Kidney epithelial cell (primary cell): ENCODE data around the gene SV2B. TPM values are rescaled to one million over a fixed set of nuclear protein-coding genes. Genes with fewer than 3 reads are reported as not detected.
"Not testable (repeated sequence)": the region's sequence is repeated elsewhere in the genome, so short reads cannot be mapped to it uniquely, and the experiment has no call there.

Source experiments
- DNase-seq: peaks from one replicate; pipeline ENCODE4 v3.0.0-alpha.2; 2010; ENCODE audit warnings: low read depth
- H3K27me3 ChIP-seq: 2 replicates; pipeline ENCODE4 v1.6.0; 2011; ENCODE audit warnings: low read length; ENCODE audit not compliant: control insufficient read depth, insufficient read depth
- H3K36me3 ChIP-seq: 2 replicates; pipeline ENCODE4 v1.5.1; 2011; ENCODE audit warnings: low read length; ENCODE audit not compliant: control insufficient read depth, insufficient read depth
- H3K4me3 ChIP-seq: 2 replicates; pipeline ENCODE4 v1.5.1; 2011; ENCODE audit warnings: low read depth, mild to moderate bottlenecking, control low read depth, low read length
- CTCF ChIP-seq: IDR thresholded peaks from 2 replicates; pipeline ENCODE4 v1.5.1; 2011; ENCODE audit warnings: mild to moderate bottlenecking, moderate library complexity, low read length, control low read depth, inconsistent platforms; ENCODE audit not compliant: insufficient read depth, poor library complexity, severe bottlenecking
- total RNA-seq: library from RNA; depleted of rRNA; stranded (reverse); fragments of >200 nt; gene quantifications from 2 replicates; pipeline ENCODE4 v1.2.3, GENCODE V29; 2015

Gene SV2B
- total RNA-seq, 1 donor from 2014 or later: 1.8 TPM

GRCh38 chr15:91335702-91336101 lies 235.6 kb downstream of the SV2B start:
- no peak for DNase-seq
- H3K27me3 ChIP-seq: no peaks in the 10 kb centered on the region
- H3K4me3 ChIP-seq: no peak overlapping the region
- no peaks in the 10 kb centered on the region for H3K36me3 ChIP-seq
- TF ChIP-seq CTCF: no peak

DNA sequence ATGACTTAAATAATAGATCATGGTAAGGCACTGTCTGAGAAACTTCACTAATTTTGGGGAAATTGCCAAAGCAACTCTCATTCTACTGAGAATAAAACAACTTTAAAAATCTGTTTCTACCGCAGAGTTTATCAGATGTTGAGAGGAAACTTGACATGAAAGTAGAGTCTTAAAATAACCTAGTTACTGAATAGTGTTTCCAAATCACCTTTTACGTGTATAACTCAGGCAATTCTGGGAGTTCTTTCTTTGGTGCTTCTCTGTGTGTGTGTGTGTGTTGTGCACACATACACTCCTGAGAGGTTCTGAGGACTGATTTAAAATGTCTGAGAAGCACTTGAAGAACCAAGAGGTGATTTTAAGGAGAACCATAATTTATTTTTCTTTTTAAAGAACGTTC lies 236.6 kb downstream of the SV2B start:
- TF ChIP-seq CTCF: no peak
- H3K36me3 ChIP-seq: no peaks in the 10 kb centered on the region
- no peaks in the 10 kb centered on the region for H3K27me3 ChIP-seq
- H3K4me3 ChIP-seq: no peak overlapping the region
- DNase-seq: no peak

GRCh38 chr15:91338766-91339165 lies 238.7 kb downstream of the SV2B start:
- TF ChIP-seq CTCF: no peak
- peak; percentile 21 for DNase-seq
- no peaks in the 10 kb centered on the region for H3K36me3 ChIP-seq
- H3K4me3 ChIP-seq: no peak overlapping the region
- no peaks in the 10 kb centered on the region for H3K27me3 ChIP-seq

- no peak for TF ChIP-seq CTCF
- Histone ChIP-seq H3K36me3 (no peaks in the 10 kb centered on the region), H3K27me3 (no peaks in the 10 kb centered on the region), H3K4me3 (no peak overlapping the region)
- DNase-seq: no peak
Observed at GRCh38 chr15:91342097-91342496, 242.0 kb downstream of the SV2B start.

DNA sequence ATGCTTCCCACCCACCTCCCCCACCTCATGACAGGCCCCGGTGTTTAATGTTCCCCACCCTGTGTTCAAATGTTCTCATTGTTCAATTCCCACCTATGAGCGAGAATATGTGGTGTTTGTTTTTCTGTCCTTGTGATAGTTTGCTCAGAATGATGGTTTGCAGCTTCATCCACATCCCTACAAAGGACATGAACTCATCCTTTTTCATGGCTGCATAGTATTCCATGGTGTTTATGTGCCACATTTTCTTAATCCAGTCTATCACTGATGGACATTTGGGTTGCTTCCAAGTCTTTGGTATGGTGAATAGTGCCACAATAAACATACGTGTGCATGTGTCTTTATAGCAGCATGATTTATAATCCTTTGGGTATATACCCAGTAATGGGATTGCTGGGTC lies 244.9 kb downstream of the SV2B start:
- not testable (repeated sequence) for H3K4me3 ChIP-seq, H3K27me3 ChIP-seq, DNase-seq, H3K36me3 ChIP-seq

DNA sequence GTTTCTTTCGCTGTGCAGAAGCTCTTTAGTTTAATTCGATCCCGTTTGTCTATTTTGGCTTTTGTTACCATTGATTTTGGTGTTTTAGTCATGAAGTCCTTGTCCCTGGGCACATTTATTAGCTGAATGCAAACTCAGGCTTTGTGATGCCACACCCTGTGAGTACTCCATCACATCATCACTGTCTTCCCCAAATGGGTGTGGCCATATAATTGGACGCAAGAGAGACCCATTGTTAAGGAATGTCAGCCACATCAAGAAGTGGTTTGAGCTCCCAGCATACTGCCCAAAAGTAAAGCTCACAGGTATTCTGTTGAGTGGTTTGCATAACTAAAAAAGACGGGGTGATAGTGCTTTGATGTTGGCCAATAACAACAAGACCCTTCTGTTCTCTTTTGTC lies 245.7 kb downstream of the SV2B start:
- DNase-seq: no peak
- Histone ChIP-seq H3K27me3 (no peaks in the 10 kb centered on the region), H3K36me3 (no peaks in the 10 kb centered on the region), H3K4me3 (no peak overlapping the region)
- TF ChIP-seq CTCF: no peak

- Histone ChIP-seq H3K36me3 (no peaks in the 10 kb centered on the region), H3K27me3 (no peaks in the 10 kb centered on the region), H3K4me3 (no peak overlapping the region)
- no peak for DNase-seq
- no peak for TF ChIP-seq CTCF
Observed at GRCh38 chr15:91346259-91346658, 246.2 kb downstream of the SV2B start.
